GM11168 (cell line): ENCODE data around the gene FTSJ3.

Source experiments
- in situ Hi-C: fragments of 300-500 bp; cut with MboI; formaldehyde crosslinking; loops from one replicate; pipeline ENCODE4 v1.12.0; 2022; ENCODE audit warnings: low sequenced_read_pairs; ENCODE audit not compliant: unreplicated experiment

The FTSJ3 gene

GRCh38 chr17:63830904-63831491 is 3.5 kb upstream of the FTSJ3 start:
- in situ Hi-C loops: no loop called here

GRCh38 chr17:63830278-63830677 is 2.8 kb upstream of the FTSJ3 start:
- in situ Hi-C loops: no loop called here

GRCh38 chr17:63828936-63829335 is 1.5 kb upstream of the FTSJ3 start:
- in situ Hi-C loops: no loop called here

GRCh38 chr17:63827801-63828221 is 348 bp upstream of the FTSJ3 start:
- in situ Hi-C loops: no loop called here

GRCh38 chr17:63826468-63827001 is 928 bp downstream of the FTSJ3 start:
- in situ Hi-C loops: no loop called here

GRCh38 chr17:63824362-63824761 is 3.1 kb downstream of the FTSJ3 start:
- in situ Hi-C loops: no loop called here

GRCh38 chr17:63823659-63824331 is 3.7 kb downstream of the FTSJ3 start:
- in situ Hi-C loops: no loop called here

- in situ Hi-C loops: no loop called here
Measured at GRCh38 chr17:63822537-63822936, 4.9 kb downstream of the FTSJ3 start.

GRCh38 chr17:63821804-63822203 is 5.7 kb downstream of the FTSJ3 start:
- in situ Hi-C loops: no loop called here

- in situ Hi-C loops: no loop called here
Measured at GRCh38 chr17:63820963-63821561, 6.4 kb downstream of the FTSJ3 start.

- in situ Hi-C loops: no loop called here
Measured at GRCh38 chr17:63819585-63820537, 7.6 kb downstream of the FTSJ3 start.

GRCh38 chr17:63819131-63819530 is 8.3 kb downstream of the FTSJ3 start:
- in situ Hi-C loops: no loop called here

GRCh38 chr17:63817736-63818385 is 9.6 kb downstream of the FTSJ3 start:
- in situ Hi-C loops: no loop called here

- in situ Hi-C loops: no loop called here
Measured at GRCh38 chr17:63816669-63817068, 10.8 kb downstream of the FTSJ3 start.

GRCh38 chr17:63816123-63816522 is 11.3 kb downstream of the FTSJ3 start:
- in situ Hi-C loops: no loop called here

GRCh38 chr17:63809970-63810369 is 17.5 kb downstream of the FTSJ3 start:
- in situ Hi-C loops: no loop called here

- in situ Hi-C loops: no loop called here
Measured at GRCh38 chr17:63805591-63805990, 21.9 kb downstream of the FTSJ3 start.

- in situ Hi-C loops: no loop called here
Measured at GRCh38 chr17:63804328-63804727, 23.1 kb downstream of the FTSJ3 start.

GRCh38 chr17:63800783-63801182 is 26.7 kb downstream of the FTSJ3 start:
- in situ Hi-C loops: no loop called here

- in situ Hi-C loops: no loop called here
Measured at GRCh38 chr17:63798572-63799106, 28.8 kb downstream of the FTSJ3 start.
